ENCODE results near the gene TCEANC2.

- TF ChIP-seq PATZ1 (CRISPR knock-in tag; IDR thresholded peaks at IDR 0.05; ENCODE audit: borderline replicate concordance): no peak
- TF ChIP-seq, protein P1, sequence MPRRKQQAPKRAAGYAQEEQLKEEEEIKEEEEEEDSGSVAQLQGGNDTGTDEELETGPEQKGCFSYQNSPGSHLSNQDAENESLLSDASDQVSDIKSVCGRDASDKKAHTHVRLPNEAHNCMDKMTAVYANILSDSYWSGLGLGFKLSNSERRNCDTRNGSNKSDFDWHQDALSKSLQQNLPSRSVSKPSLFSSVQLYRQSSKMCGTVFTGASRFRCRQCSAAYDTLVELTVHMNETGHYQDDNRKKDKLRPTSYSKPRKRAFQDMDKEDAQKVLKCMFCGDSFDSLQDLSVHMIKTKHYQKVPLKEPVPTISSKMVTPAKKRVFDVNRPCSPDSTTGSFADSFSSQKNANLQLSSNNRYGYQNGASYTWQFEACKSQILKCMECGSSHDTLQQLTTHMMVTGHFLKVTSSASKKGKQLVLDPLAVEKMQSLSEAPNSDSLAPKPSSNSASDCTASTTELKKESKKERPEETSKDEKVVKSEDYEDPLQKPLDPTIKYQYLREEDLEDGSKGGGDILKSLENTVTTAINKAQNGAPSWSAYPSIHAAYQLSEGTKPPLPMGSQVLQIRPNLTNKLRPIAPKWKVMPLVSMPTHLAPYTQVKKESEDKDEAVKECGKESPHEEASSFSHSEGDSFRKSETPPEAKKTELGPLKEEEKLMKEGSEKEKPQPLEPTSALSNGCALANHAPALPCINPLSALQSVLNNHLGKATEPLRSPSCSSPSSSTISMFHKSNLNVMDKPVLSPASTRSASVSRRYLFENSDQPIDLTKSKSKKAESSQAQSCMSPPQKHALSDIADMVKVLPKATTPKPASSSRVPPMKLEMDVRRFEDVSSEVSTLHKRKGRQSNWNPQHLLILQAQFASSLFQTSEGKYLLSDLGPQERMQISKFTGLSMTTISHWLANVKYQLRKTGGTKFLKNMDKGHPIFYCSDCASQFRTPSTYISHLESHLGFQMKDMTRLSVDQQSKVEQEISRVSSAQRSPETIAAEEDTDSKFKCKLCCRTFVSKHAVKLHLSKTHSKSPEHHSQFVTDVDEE (CRISPR knock-in tag; IDR thresholded peaks at IDR 0.05): no peak
Observed at GRCh38 chr1:54094001-54094729, 40.8 kb downstream of the TCEANC2 start.

Data from SK-N-SH treated with all-trans-retinoic acid at 6 μM for 48 hours (cell line).